Endodermal cell (in vitro differentiated cells): ENCODE measurements around the gene SMC1A. TPM values are rescaled to one million over a fixed set of nuclear protein-coding genes. Genes with fewer than 3 reads are reported as not detected.

Experiments used
- DNase-seq: peaks from one replicate; pipeline ENCODE4 v3.0.0-alpha.2; 2017
- H3K27ac ChIP-seq: 2 replicates; pipeline ENCODE4 v1.5.1; 2013; ENCODE audit warnings: mild to moderate bottlenecking, low read depth, low read length, moderate library complexity
- H3K27me3 ChIP-seq: 2 replicates; pipeline ENCODE4 v1.6.1; 2013; ENCODE audit warnings: mild to moderate bottlenecking, low read length, moderate library complexity; ENCODE audit not compliant: insufficient read depth, control insufficient read depth, poor library complexity, severe bottlenecking
- H3K36me3 ChIP-seq: 2 replicates; pipeline ENCODE4 v1.7.0; 2013; ENCODE audit warnings: mild to moderate bottlenecking, low read length, moderate library complexity; ENCODE audit not compliant: control insufficient read depth, insufficient read depth
- H3K4me1 ChIP-seq: one replicate; pipeline ENCODE4 v1.7.0; 2013; ENCODE audit warnings: low read length; ENCODE audit not compliant: control insufficient read depth, insufficient read depth
- H3K4me3 ChIP-seq: 2 replicates; pipeline ENCODE4 v1.5.1; 2013; ENCODE audit warnings: mild to moderate bottlenecking, low read length, moderate library complexity
- H3K9ac ChIP-seq: 2 replicates; pipeline ENCODE4 v1.6.1; 2013; ENCODE audit warnings: mild to moderate bottlenecking, low read length, moderate library complexity; ENCODE audit not compliant: poor library complexity, severe bottlenecking; ENCODE audit errors: extremely low read depth
- H3K9me3 ChIP-seq: 2 replicates; pipeline ENCODE4 v1.6.1; 2013; ENCODE audit warnings: mild to moderate bottlenecking, low read length, moderate library complexity; ENCODE audit not compliant: control insufficient read depth
- H3K27ac Mint-ChIP-seq: 2 replicates; pipeline ENCODE4 v1.8.0; 2020; ENCODE audit warnings: mixed read lengths
- H3K27me3 Mint-ChIP-seq: 2 replicates; pipeline ENCODE4 v1.8.0; 2021; ENCODE audit warnings: mild to moderate bottlenecking, mixed read lengths; ENCODE audit not compliant: insufficient read depth
- H3K36me3 Mint-ChIP-seq: 2 replicates; pipeline ENCODE4 v1.8.0; 2020; ENCODE audit warnings: low read depth, mixed read lengths
- H3K4me1 Mint-ChIP-seq: 2 replicates; pipeline ENCODE4 v1.8.0; 2020; ENCODE audit warnings: mixed read lengths
- H3K4me3 Mint-ChIP-seq: 2 replicates; pipeline ENCODE4 v1.8.0; 2020; ENCODE audit warnings: mild to moderate bottlenecking, moderate library complexity, mixed read lengths
- H3K9me3 Mint-ChIP-seq: 2 replicates; pipeline ENCODE4 v1.8.0; 2020; ENCODE audit warnings: mild to moderate bottlenecking, mixed read lengths
- CTCF ChIP-seq: fragments of 200-600 bp; sonication (generic); conservative IDR thresholded peaks from 2 replicates; pipeline ENCODE4 v1.5.0; 2021; ENCODE audit warnings: antibody characterized with exemption, mild to moderate bottlenecking
- WGBS, 2 experiments: methylation state at CpG; one replicate each; pipeline versions ENCODE4 v1.1.5 to v1.1.7; 2013; ENCODE audit warnings: missing lambda C conversion rate in 2 of 2, mixed read lengths in 1 of 2; ENCODE audit not compliant: insufficient coverage in 1 of 2, insufficient read length in 1 of 2; 5-methylcytosine and 5-hydroxymethylcytosine counted together
- total RNA-seq, 2 donors: library from RNA; stranded (reverse); fragmentation: NEBNext Ultra II Directional in 1 of 2; extraction: Animal tissue kit (Norgen Biotek cat#: 25700) in 1 of 2; gene quantifications; 2 replicates in 1 of 2; 3 replicates in 1 of 2; pipeline ENCODE4 v1.2.1, GENCODE V29; 2021

SMC1A gene
- total RNA-seq, 2 donors from 2014 or later = 89.0 to 121 TPM

- peaks cover 58% of the 10 kb centered on the region for H3K9me3 Mint-ChIP-seq
- peaks cover 2% of the 10 kb centered on the region for H3K27me3 Mint-ChIP-seq
- Histone ChIP-seq H3K27me3 (no peaks in the 10 kb centered on the region), H3K36me3 (no peaks in the 10 kb centered on the region), H3K9ac (no peak overlapping the region), H3K4me1 (no peaks in the 10 kb centered on the region), H3K4me3 (no peak overlapping the region), H3K27ac (no peak overlapping the region), H3K9me3 (no peaks in the 10 kb centered on the region)
- no peak overlapping the region for H3K4me3 Mint-ChIP-seq
- 85% methylated on average over 2 of the region's 2 CpGs; no CpG with 5 or more reads in 1 of the 2 experiments for WGBS, 2 experiments
- no peak overlapping the region for H3K27ac Mint-ChIP-seq
- no peak for TF ChIP-seq CTCF
- no peak for DNase-seq
- H3K36me3 Mint-ChIP-seq = no peaks in the 10 kb centered on the region
- H3K4me1 Mint-ChIP-seq = no peaks in the 10 kb centered on the region
Observed at GRCh38 chrX:53347948-53348347, 74.5 kb downstream of the SMC1A start.

GRCh38 chrX:53340852-53341645 is 81.4 kb downstream of the SMC1A start:
- Histone ChIP-seq H3K27ac (no peak overlapping the region), H3K4me3 (no peak overlapping the region), H3K9me3 (no peaks in the 10 kb centered on the region), H3K4me1 (no peaks in the 10 kb centered on the region), H3K36me3 (no peaks in the 10 kb centered on the region), H3K27me3 (no peaks in the 10 kb centered on the region), H3K9ac (no peak overlapping the region)
- Mint-ChIP-seq H3K9me3 (peaks cover 38% of the 10 kb centered on the region), H3K27ac (no peak overlapping the region), H3K27me3 (peaks cover 2% of the 10 kb centered on the region), H3K4me1 (no peaks in the 10 kb centered on the region), H3K4me3 (no peak overlapping the region), H3K36me3 (no peaks in the 10 kb centered on the region)
- DNase-seq = no peak
- WGBS, 2 experiments = 91 to 95% methylated on average over 6 to 12 of the region's 12 CpGs
- TF ChIP-seq CTCF = no peak

- Histone ChIP-seq H3K9ac (no peak overlapping the region), H3K36me3 (no peaks in the 10 kb centered on the region), H3K27ac (no peak overlapping the region), H3K4me3 (no peak overlapping the region), H3K27me3 (no peaks in the 10 kb centered on the region), H3K9me3 (no peaks in the 10 kb centered on the region), H3K4me1 (no peaks in the 10 kb centered on the region)
- Mint-ChIP-seq H3K27me3 (peaks cover 4% of the 10 kb centered on the region), H3K9me3 (peaks cover 47% of the 10 kb centered on the region), H3K27ac (no peak overlapping the region), H3K4me3 (no peak overlapping the region), H3K4me1 (no peaks in the 10 kb centered on the region), H3K36me3 (no peaks in the 10 kb centered on the region)
- WGBS, 2 experiments = 92 to 94% methylated on average over 2 to 9 of the region's 10 CpGs
- TF ChIP-seq CTCF = no peak
- no peak for DNase-seq
Observed at GRCh38 chrX:53337101-53337500, 85.4 kb downstream of the SMC1A start.
